Esophagus mucosa (tissue), 1 donor: Measurements from ENCODE around the gene HOXA9. TPM values are rescaled to one million over a fixed set of nuclear protein-coding genes. Genes with fewer than 3 reads are reported as not detected.

Source experiments
- ATAC-seq: fragments of 200-7000 bp; cut with Tn5 transposase; one replicate; pipeline ENCODE4 v1.9.1; 2020
- total RNA-seq: library from RNA; stranded (reverse); gene quantifications from one replicate; pipeline ENCODE4 v1.2.4, GENCODE V29; 2023
- donor health status: DM: yes; HTN: yes; CAD: no.

Gene HOXA9
- 1.7 TPM for total RNA-seq

GRCh38 chr7:27165089-27165995 lies at the start of gene HOXA9:
HOXA9 (minus strand) TSS chr7:27165537; CDS start chr7:27165457, 80 bp downstream.
- ATAC-seq = peak; percentile 6

GRCh38 chr7:27214239-27214950 lies 49.1 kb upstream of the HOXA9 start:
- ATAC-seq = no peak

DNA sequence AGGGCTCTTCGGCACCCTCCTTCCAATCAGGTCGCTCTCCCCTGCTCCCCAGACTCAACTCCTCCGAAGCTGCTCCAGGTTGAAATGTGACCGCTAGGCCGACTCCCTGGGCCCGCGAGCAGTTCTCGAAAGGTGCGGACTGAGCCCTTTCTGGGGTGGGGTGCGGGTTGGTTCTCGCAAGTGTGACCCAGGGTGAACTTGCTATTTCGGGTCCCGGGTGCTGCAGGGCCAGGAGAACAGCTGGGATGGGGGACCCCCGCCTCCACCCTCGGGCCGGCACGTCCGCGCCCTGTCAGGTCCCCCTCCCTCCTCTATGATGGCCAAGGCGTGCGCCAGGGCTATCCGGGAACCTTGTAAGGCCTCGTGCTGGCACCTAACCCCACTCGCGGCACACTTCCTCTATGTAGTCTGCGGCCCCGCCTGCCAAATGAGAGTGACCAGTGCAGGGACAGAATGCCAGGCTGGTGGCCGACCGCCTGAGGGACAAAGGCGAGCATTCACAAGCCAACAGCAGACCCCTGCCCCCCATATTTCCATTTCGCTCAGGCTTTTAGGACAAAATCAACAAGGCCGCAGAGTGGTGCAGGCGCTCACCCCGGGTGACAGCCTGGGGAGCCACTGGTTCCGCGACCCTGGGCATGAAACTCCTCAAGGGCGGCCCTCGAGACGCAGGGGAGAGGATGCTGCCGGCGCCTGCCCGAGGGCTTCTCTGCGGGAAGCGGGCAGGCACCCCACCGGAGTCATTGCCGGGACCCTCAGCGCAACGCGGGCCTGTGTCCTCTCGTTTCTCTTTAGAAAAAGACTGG lies 48.3 kb upstream of the HOXA9 start:
- ATAC-seq = no peak

DNA sequence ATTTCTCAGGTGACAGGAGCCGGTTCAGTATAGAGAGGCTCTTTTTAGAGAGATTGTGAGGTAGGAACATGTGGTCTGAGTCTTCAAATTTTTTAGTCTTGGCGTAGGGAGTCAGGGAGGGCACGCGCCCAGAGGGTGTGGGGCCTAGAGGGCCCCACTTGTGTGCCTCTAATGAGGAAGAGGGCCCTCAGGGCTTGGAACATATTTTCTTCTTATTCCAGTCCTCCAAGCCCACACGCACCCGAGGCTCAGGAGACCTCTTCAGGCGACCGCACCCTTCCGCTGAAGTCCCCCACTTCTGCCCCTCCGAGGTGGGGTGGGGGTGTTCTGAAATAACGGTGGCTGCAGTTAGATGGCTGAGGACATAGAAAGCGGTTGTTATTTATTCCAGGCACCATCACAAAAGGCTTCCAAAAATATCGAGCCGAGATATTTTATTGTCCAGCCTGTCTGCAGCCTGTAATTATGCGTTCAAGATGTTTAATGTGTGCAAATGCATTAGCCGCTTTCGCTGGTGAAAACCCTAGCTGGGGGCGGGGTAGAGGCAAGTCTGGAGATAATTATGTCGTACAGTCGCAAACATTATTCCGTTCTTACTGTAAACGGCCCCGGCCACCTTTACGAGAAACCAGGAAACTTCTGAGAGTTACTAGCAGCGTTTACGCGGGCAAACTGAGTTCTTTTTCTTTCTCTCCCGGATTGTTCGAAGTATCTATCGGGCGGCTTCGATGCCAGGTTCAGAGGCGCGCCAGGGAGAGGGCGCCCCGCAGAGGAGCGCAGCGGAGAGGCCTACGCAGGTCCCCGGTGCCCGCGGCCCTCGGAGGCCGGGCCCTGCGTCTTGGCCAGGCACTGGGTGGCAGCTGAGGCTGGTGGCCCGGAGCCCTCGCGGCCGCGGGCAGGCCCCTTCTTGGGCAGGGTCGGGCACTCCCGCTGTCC lies 47.4 kb upstream of the HOXA9 start:
- no peak for ATAC-seq

DNA sequence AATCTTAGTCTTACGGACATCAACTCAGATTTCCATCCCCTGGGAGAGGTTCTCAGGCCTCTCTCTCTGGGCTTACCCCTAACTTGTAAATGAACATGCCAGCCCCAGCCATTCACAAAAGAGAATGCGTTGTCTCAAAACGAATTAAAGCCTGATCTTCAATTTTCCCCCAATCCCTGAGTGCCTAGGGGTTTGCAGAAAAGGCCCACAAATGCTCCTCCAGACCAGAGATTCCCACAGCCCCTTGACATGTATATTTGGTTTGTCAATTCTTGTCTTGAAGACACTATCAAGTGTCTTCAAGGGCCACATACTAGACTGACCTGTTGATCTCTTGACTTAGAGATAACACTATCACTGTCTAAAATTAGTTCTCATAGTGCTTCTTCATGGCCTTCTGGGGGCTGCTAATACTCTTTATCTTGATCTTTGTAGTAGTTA lies 46.4 kb upstream of the HOXA9 start:
- no peak for ATAC-seq

DNA sequence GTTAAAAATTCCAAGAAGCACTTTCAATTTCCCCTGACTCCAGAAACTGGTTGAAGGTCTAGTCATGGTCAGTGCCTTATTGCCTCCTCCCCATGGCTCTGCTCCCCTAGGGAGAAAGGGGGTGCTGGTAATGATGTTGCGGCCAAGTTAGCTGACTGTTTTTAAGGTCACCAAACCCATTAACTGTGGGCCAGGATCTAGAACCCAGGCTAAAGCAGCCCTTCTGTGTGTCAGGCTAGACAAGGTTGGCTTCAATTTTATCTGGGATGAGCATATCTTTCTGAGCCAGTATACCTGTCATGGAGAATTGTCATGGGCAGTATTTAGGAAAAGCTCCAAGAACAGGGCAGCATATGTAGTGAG lies 45.7 kb upstream of the HOXA9 start:
- no peak for ATAC-seq

GRCh38 chr7:27210441-27211083 lies 45.2 kb upstream of the HOXA9 start:
- ATAC-seq = peak; percentile 63

DNA sequence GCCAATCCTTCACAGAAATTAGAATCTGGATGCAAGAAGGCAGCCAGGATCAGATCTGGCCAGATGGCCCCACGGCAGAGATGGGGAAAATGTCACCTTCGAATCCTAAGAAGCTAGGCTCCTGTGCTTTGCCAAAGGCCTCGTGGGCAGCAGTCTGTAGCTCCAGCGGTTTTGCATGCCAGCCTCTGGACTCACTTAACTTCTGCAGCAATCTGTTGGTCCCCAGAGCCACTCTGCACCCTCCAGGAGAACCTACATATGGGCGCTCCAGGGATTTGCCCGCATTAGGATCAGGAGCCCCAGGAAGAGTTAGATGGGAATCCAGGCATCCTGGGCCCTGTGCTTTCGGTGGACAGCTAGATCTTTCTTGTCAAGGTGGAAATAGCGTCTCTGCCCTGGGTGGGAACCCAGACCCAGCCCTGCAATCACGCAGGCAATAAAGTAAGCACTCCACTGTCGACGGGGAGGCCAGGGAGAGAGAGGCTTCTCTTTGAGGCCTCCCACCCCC lies 44.6 kb upstream of the HOXA9 start:
- no peak for ATAC-seq

DNA sequence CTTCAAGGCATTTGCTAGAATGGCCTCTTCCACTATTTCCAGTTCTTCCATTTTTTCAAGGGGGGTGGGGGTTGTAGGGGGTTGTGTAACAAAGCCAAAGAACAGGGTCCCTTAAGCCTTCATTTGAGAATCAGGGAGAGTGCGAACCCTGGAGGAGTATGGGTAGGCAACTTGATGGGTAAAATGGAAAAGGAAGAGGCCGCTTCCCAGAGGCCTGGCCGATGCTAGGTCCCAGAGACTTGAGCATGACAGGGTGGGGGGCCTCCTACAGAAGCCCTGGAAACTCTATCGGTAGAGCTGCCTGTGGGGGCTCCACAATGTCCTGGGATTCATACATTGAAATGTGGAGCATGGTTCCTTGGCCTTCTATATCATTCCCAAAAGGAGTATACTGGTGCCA lies 43.7 kb upstream of the HOXA9 start:
- ATAC-seq = no peak

GRCh38 chr7:27207348-27207985 lies 42.1 kb upstream of the HOXA9 start:
- no peak for ATAC-seq

DNA sequence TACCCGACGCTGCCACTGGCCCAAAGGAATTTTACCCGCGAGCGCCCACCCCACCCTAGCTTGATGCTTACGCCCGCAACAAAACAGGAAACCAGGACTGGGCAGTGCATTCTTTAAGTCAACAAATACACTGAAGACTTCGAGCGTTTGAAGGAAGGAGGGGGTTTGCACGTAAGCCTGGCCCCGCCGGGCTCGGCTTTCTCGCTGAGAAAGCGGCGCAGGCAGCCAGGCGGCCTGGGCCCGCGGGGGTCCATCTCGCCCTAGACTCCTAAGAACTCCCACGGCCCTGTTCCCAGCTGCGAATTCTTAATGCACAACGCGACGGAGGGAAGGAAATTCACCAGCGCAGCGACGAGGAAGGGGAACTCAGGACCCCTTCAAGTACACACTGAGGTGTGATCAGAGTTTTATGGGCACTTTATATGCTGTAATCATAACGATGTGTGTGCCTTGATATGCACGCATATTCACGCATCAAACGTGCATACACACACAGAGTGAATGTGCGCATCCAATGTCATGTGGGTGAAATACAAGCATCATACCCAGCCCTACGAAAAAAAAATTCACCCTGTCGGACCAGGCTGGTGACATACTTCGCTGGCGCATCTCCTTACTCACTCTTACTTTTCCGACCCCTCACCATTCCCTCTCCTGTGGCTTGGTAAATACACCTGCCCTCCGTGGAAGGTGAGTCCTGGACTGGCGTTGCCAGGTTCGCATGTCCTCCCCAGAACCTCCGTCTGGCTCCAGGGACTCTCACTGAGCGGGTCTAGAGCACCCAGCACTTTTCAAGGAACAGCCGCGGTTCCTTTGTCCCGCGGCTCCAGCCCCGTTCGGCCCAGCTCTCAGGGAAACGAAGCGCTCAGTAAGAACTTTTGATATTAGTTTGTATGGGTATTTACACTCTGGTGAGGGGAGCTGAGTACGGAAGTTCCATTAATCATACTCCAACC lies 40.3 kb upstream of the HOXA9 start:
- ATAC-seq = no peak

GRCh38 chr7:27204851-27205322 lies 39.5 kb upstream of the HOXA9 start:
- no peak for ATAC-seq

DNA sequence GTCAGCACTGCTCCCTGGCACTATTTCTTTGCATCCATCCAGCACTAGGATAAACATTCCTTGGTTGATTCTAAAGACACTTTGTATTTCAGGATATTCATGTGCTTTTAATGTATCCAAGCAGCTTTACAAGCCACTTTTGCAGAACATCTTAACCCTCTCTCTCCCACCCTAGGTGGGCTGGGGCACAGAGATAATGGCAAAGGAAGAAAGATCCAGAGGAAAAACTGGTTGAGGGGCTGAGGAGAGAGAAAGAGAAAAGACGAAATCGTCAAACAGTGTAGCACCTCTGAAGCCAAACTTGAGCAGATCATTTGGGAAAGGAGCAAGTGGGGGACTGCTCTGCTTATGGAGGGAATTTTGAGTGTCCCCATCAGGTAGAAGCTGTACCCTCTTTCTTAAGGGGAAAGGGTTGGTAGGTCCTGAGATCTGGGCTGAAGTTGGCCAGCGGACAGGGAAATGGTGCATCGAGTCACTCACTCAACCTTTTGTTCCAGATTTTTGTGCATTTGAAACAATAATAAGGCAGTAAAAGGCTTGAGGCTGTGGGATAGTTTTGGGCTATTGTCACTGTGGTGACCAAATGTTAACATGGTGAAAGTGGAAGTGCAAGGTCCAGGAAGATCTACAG lies 38.7 kb upstream of the HOXA9 start:
- no peak for ATAC-seq

DNA sequence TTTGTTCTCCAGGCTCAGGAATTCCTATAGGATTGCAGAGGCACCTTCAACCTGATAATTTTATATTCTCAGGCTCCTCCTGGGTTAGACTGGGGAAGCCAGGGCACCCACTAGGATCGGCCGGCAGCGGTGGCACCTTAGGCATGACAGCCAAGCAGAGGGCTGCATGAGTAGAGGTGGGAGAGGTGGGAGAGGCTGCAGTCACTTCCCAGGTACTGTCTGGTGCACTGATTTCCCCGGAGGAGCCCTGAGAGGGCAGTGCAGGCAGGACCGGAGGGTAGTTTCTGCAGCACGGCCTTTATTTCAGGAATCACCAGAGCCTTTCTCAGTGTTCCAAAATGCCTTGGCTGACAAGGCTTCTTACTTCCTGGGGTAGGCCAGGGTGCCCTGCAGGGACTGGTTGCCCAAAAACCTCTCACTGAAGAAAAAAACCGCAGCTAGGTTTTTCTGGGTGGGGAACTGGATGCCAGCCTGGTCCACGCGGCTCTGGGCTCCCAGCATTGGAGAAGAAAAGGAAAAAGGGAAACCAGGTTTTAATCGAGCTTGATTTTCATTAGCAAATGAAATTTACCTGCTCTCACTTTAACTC lies 38.1 kb upstream of the HOXA9 start:
- ATAC-seq = no peak

DNA sequence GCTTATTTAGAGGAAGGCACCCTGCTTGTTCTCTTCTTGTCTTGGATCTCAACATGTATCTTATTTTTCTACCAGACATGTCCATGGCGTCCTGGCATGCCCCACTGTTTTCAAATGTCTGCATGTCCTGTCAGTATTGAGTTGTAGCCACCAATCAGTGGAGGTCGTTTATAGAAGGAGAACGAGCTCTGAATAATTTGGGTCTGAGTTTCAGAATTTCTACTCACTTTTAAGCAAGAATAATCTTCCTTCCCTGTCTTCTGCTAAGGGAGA lies 37.5 kb upstream of the HOXA9 start:
- ATAC-seq = no peak

- no peak for ATAC-seq
Observed at GRCh38 chr7:27202018-27202861, 36.9 kb upstream of the HOXA9 start.

DNA sequence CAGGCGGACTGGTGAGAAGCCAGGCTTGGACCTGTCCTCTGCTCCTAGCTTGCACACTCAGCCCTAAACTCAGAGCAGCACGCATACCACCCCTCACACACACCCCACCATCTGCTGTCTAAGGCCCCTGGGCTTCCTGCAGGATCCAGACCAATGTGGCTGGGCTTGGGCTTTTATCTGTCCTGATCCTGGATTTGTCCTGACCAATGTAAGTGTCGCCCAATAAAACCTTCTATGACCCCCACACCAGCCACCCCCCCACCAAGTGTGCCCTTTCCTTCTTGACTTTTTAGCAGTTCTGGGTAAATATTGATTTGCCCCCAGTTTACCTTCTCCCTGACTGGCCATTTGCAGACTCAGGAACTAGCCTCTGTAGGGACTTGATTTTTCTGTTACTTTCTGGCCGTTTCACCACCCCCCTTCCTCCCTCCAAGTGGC lies 36.3 kb upstream of the HOXA9 start:
- no peak for ATAC-seq
